CMK (cell line): ENCODE measurements around the gene TOPAZ1.
A peak's percentile ranks its signal among the peaks of the same experiment; 100 is the strongest.

Source experiments
- DNase-seq: peaks from one replicate; pipeline ENCODE4 v3.0.0-alpha.2; 2010; ENCODE audit warnings: low read depth

TOPAZ1 gene

DNA sequence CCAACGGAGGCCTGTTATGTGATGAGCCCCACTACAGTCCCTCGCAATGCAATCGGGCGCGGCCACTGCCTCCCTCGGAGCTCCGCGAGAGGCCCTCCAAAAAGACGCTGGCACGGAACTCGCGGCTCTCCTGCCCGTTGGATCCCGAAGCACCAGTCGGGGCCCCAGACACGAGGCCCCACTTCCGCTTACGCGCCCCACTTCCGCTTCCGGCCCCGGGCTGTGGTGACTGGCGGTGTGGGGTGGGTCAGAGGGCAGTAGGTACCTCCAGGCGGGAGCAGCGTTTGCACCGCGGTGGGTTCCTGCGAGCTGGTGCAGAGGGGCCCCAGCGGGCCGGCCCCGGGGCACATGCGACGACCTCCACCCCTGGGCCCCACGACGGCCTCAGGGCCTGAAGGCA is at the start of gene TOPAZ1:
TSS of gene TOPAZ1 (plus strand) at position 181 of the 400 bp plus-strand sequence. CDS start at position 349, 168 bp downstream.
- no peak for DNase-seq

DNA sequence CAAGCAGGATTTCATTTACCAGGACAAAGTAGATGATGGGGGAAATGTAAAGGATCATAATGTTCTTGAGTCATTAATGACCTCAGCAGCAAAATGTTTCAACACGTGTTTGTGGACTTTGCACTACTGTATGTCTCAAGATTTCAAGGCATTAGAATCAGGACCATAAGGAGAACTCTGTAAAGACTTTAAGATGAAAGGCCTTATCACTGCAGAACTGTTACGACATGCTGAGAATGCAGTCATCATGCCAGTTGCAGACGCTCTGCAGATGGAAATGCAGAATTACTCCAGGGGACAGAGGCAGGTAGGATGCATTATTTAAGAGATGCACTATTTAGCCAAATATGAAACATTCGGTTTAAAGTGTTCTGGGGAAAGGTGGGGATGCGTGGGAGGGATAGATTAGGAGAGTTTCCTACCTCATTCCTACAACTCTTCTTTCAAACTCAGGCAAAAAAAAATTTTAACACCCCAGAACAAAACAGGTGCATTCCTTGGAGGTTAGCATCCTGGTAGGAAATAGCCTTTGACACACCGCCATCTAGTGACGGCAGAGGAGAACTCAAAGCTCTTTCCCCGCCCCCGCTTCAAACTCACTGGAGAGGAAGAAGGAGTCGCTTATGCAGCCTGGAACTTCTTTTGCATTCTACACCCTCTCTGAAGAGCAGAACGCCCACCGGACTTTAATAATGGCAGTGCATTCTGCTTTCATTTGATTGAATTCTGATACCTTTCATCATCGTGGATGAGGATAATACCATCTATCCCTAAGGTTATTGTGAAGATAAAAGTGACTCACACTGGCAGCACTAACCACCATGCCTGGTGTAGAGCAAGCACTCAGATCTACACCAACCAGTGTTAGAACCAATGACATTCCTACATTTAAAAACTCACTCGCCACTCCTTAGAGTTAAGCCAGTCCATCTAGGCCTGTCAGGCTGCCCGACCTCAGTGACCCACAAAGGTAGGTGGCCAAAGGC is 43.1 kb upstream of the TOPAZ1 start:
- peak; percentile 4 for DNase-seq

DNA sequence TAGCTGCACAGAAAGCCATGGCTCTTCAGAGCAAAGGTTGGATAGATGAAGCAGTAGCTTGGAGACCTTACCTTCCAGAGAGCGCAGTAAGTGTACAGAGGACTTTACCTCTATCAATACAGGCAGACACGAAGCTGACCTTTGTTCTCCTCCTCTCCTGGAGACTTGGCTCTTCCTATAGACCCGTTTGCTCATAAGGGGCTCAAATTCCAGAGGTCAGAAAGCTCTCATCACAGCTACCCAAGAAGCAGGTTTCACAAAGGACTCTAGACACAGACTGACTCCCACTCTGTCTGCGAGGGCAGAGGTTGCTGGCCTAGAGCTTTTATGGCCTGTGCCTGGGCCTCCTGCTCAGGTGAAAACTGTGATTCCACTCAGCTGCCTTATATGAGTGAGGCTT is 35.4 kb upstream of the TOPAZ1 start:
- no peak for DNase-seq

DNA sequence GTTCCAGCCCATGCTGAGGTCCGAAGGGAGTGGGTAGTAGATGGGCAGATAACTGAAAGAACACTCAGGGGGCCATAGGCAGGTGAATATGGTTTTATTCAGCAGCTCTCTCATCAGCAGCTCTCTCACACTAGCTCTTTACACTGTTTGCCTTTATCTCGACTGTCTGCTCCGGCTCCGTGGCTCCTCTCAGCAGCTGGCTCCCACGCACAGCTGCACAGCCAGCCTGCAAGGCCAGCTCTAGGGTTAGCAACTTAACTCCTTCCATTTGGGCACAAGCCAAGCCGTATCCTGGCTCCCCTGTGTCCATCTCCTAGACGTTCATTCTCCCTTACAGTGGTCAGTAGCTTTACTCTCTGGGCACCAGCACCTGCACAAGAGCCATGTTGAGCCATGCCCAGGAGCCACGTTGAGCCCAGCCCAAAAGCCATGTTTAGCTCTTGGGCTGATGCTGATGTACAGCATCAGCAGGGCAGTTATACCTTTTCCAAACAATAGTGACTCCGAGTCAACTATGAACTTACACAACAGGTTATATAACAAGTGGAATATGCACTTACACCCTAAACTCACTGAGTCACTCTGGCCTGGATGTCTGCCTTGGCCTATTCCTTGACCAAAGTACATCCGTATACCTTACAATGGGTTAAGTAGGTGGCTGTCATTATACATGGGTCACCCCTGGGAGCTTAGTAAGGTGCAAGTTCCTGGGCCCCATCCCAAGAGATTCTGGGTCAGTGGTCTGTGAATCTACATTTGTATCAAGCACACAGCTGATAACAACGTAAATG is 34.6 kb upstream of the TOPAZ1 start:
- DNase-seq = no peak

DNA sequence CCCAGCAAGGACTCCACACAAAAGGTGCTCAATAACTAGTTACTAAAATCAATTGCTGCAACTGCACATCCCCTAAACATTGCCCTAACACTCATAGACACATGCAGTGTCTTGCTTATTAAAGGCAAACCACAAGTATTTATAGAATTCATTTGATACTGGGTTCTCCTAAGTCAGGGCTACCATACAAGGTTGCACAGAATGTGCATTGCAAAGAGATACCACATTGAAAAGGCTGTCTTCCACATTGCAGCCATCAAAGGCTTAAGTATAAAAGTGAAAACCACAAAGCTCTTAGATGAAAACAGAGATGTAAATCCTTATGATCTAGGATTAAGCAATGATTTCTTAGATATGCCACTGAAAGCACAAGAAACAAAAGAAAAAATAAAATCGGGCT is 33.6 kb upstream of the TOPAZ1 start:
- DNase-seq = no peak

DNA sequence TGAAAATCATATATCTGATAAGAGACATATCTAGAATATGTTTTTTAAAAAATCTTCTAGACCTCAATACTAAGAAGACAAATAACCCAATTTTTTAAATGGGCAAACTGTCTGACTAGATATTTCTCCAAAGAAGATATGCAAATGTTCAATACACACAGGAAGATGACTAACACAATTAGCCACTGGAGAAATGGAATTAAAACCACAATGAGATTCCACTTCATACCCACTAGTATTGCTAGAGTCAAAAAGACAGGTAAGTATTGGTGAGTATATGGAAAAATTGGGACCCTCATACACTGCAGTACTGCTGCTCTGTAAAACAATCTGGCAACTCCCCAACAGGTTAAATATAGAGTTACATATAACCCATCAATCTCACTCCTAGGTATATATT is 33.1 kb upstream of the TOPAZ1 start:
- no peak for DNase-seq

DNA sequence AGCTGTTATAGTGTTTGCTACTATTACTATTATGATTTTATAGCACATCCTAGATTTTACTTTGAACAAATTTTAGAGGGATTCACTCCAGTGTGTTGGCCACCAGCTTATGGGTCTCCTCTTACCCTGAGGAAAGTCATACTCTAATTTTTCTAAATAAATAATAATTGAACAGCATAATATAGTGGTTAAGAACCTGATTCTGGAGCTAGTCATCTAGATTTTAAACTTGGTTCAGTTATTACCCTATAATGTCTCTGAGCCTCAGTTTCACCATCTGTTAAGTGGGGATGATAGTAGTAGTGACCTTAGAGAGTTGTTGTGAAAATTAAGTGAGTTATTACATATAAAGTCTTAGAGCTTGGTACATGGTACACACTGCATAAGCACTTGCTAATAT is 30.7 kb upstream of the TOPAZ1 start:
- DNase-seq = no peak

DNA sequence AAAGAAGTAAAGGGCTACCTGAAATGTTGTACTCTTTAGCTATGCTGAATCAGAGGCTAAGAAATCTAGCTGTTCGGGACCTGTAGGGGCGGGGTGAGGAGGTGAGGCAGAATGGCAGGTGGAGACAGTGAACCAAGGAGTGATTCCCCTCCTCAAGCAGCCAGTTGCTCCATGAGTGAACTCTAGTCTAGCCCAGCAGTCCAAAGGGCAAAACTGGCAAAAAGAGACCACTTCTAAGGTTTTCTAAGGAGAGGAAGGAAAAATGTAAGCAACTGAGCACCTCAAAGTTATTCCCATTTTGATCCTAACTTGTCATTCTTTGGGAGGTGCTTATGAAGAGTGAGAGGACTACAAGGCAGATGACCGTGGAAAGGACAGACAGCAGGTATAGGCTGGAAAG is 19.3 kb upstream of the TOPAZ1 start:
- DNase-seq = no peak

DNA sequence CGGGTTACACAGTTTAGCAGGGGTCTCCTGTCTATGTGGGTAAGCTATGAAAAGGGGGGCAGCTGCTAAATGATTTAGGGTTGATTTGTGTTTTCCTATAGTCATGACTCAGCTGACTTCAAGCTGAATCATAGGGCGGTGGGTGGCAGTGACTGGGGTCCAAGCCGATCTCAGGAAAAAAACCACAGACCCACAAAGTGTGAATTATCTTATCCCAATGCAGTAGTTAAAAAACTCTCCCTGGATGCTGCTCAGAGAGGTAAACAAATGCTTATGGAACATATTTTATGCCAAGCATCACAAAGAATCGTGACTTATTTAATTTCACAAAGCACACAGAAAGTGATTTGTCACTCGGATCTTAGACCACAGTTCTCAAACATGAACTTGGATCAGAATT is 18.4 kb upstream of the TOPAZ1 start:
- no peak for DNase-seq

DNA sequence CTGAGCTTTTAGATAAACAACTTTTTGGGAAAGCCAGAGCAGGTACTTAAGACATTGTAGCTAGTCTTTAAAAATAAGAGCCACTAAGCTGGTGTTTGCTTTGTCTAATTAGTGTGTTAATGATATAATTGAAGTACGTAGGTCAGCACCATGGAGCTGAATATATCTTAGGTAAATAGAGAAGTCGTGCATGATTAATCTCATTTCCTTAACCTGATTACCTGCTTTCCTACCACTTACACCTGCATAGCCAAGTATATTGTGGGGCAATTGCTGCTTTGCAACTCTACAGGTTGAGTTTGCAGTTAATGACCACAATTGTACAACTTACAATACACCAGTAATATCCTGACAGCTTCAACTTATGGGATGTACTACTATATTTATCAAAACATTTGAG is 17.6 kb upstream of the TOPAZ1 start:
- no peak for DNase-seq

DNA sequence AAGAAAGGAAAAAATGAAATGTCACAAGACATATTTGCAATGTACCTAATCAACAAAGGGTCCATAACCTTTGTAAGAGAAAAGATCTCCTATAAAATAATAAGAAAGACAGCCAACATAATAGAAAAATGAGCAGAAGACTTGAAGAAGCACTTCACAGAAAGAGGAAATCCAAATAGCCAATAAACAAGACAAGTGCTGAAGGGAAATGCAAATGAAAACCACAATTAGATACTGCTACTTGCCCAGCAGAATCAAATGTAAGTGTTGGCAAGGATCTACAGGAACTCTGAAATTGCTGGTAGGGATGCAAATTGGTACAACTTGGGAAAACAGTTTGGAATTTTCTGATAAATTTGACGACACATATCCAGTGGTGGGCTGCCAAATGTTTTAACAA is 15.1 kb upstream of the TOPAZ1 start:
- no peak for DNase-seq

DNA sequence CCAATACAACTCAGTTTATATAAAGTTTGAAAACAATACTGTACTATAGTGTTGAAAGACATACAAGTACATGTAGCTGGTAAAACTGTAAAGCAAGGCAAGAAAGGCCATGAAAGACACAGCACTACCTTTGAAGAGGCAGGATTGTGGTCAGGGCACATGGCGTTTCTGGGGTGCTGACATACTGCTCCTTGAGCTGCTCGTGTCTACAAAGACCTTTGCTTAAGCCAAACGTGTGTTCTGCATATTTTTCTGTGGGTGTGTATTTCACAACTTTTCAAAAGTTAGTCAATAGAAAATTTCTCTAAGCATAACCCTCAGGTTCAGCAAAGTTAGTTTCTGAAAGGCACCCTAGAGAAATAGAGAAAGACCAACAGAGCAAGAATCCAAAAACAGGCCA is 14.1 kb upstream of the TOPAZ1 start:
- DNase-seq = no peak

DNA sequence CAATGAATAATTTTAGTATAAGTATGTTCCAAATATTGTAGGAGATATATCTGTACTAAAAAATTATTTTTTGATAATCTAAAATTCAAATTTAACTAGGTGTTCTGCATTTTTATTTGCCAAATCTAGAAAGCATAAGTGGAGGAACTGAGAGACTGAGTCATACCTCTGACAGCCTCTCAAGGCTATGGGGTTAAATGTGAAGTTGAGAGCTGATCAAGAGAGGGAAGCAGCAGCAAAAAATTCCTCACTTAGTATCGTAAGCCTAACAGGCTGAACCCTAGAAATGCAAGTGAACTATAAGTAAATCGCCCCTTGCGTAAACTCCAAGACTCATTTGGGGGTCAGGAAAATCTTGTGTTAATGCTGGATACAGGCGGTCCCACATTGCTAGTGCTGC is 12.8 kb upstream of the TOPAZ1 start:
- no peak for DNase-seq

DNA sequence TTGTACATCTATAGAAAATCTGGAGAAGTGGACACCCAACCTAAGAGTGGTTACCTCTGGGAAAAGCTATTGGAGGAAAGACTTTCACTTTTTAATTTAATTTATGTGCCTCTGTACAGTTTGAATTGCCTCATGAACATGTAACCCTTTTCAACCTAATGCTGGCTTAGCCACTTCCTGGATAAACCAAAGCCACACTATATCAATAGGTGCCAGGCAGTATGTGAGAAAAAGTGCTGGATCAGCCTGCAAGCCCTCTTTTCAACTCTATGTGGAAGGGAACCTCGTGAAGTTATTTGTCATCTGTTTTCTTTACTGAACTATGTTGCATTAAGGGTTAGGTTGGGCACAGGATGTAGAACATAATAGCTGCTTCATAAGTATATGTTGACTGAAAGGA is 9.3 kb upstream of the TOPAZ1 start:
- no peak for DNase-seq

DNA sequence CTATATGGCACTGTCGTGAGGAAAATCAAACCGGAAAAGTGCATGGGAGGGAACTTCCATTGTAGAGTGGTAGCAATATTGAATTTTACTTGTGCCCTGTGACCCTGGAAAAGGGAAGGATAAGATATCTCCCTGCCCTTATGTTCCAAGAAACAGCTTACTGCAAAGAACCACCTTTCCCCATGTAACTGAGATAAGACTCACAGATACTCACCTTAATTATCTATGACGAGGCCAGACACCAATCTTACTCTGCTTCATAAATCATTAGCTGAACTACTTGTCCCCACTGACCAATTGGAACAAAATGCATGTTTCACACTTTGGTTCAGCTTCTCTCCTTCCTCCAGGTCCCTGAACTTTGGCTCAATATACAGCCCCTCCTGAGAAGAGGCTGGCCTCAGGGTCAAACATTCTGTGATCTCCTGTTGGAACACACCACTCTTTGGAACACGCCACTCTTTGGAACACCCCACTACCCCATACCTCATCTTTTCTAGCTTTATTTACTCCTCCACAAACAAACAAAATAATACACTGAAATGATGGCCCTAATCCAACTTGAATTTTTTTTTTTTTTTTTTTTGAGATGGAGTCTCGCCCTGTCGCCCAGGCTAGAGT is 6.9 kb upstream of the TOPAZ1 start:
- no peak for DNase-seq

DNA sequence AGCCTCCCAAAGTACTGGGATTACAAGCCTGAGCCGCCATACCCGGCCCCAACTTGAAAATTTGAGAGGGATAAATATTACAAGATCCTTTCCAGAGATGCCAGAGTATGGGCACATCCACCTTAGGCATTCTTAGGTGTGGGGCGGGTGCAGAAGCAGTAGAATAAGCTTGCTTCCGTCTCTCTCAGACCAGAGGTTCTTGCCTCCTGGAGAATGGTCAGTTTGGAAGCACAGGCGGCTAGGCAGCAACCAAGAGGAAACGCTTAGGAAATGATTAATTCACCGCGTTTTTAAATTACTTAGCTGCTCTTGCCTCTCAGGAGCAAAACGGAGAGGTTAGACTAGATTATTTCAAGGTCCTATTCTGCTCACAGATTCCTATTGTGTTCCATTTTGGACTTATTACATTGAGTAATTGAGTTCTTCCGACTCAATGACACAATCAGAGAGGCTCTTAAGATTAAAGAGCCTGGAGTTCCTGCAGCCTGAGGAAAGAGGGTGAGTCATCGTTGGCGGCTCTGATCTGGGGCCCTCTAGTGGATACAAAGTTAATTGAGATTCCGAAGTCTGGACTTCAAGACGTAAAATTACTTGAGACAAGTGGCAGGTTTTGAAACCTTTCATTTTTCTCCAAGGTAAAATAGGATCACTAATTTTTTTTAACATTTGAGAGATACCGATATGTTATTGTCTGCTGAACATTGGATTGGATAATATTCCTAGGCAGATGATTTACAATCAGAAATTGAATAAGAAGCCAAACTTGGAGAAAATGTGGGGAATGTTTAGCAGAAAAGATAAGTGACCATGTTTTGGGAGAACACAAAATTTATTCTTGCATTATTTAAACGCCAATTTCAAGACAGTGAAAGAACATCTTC is 5.8 kb upstream of the TOPAZ1 start:
- peak; percentile 49 for DNase-seq

DNA sequence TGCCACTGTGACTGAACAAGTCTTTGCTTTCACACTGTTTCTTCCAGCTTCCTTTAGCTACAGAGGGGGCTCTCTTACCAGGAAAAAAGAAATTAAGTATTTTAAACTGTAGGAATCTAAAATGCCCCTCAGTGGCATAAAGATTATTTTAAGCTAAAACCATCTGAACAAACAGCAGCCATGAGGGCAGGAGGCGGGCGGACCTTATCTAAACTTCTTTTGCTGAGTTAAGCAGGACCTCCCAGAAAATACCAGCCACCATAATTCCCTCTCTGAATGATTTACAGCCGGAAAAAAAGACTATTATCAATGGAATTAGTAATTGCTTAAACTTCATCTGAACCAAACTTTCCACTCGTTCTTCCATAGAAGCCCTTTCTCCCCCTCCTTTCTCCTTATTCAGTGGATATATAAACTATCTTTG is 5.2 kb upstream of the TOPAZ1 start:
- no peak for DNase-seq

DNA sequence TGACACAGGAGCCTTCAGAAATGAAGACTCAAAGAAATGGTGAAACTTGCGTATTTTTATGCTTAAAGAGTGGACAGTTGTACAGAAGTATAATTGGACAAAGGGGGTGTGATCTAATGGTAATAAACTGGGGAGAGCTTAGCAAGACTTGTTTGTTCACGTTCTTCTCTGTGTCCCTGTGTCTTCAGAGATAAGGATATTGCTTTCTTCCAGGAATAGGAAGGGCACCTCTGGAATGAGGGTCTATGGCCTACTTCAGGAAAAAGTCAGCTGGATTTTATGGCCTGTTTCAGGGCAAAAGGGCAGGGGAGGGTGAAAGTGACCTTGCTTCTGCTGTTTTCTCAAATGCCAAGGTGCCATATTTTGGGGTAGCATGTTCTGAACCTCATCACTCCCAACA is 4.5 kb upstream of the TOPAZ1 start:
- DNase-seq = no peak

DNA sequence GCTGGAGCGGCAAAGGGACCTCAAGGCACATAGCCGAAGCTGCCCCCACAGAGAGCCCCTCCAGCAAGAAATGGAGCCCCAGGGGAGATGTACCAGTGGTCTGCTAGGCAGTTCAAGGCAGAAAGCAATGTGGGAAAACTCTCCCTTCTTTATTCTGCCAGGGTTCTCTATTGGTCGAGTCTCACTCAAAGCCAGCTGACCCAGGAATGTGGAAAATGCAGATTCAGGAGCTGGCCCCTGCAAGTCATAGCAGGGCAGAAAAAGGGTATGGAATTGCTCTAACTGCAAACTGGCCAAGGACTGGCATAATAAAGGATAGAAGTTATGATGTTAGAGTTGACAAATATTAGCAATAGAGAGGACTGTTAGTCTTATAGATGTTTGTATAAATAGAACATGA is 4.0 kb upstream of the TOPAZ1 start:
- DNase-seq = no peak

DNA sequence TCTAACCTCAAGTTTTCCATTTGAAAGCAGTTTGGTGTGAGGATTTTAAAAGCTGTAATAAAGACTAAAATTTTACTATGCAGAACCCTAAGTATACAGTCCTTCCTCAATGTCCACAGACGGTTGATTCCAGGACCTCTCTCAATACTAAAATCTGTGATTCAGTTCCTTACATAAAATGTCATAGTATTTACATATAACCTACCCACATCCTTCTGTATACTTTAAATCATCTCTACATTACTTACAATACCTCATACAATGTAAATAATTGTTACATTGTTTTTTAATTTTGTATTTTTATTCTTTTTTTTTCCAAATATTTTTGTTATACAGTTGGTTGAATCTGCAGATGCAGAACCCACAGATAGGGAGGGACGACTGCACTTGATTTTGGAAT is 2.8 kb upstream of the TOPAZ1 start:
- DNase-seq = no peak

DNA sequence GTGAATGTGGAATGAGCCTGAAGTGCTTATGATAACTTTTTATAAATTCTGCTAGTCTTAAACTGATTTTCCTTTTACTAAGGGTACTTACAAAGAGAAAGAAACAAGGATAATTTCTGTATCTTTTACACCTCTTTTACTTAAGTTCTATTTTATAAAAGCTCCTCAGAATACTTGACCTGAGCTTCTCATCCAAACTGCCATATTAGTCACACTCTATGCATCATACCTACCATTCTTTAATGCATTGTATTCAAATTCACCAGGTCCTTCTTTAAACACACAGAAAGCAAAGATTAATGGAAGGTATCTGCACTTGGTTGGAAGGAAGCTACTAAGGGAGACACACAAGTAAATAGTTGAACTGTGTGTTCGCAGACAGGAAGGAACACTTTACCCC is 1.6 kb upstream of the TOPAZ1 start:
- no peak for DNase-seq

DNA sequence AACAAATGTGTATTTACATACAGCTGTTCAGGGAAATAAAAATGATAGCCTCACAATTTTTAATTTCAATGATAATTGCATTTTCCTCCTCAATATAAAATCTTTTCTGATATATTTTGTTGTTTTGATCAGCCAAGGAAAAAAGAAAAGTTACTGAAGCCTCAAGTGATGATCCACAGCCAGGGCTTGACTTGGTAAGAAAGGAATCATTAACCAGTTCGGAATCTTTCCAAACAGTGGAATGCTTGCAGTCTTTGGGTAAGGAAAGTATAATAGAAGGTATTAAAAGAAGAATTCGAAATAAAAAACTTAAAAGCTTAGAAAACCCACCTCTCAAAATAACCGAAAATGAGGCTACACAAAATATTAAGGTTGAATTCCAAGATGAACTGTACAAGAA is 1.0 kb downstream of the TOPAZ1 start:
- no peak for DNase-seq
